Measurements from ENCODE around the gene PPP2R3A.
A peak's percentile ranks its signal among the peaks of the same experiment; 100 is the strongest.

Gene PPP2R3A

DNA sequence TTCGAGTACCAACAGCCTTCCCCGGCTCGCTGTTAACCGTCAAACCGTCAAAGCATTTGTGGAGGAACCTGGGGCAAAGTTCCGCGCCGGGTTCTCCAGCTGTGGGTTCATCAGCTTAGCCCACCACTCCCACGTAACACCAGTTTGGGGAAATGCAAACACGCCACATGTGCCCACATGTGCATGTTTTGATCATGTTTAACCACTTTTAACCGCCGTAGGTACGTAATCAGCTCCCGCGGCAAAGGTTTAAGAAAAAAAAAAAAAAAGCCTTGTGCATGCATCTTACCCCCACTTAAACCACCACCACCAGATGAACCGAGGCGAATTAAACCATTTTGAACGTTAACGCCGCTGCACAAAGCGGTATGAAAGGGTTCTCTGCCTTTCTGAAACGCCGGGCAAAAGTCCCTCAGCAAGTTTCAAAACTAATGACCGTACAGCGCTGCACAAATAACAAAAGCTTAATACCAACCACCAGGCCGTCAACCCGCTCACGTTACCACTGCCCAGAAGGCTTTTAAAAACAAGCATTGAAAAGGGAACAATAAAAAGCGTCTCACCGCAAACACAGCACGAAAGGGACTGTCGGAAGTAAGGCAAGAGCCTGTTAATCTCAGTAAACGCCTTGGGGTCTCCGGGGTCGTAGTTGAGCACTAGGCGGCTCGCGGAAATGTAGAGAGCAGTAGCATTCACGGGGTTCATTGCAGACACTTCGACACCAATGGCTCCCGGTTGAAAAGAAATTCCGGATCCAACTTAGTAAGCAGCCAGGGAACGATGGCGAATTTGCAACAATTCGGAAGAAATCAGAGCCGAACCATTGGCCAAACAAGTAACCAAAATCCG is 229.1 kb downstream of the PPP2R3A start:
- Histone ChIP-seq H3K79me2 (ENCODE audit: control insufficient read depth, insufficient read depth, low read length, unreplicated experiment) (peaks cover 60% of the 10 kb centered on the region), H3K36me3 (ENCODE audit: insufficient read depth, low read length) (0 out of 2 replicates have a peak, but pooled peaks cover 4% of the 10 kb centered on the region), H2AFZ (ENCODE audit: low read length, unreplicated experiment) (no peak overlapping the region), H3K4me3 (ENCODE audit: low read depth, low read length) (peak overlapping the region; percentile 92), H3K27me3 (ENCODE audit: insufficient read depth, low read length) (no peaks in the 10 kb centered on the region), H3K27ac (ENCODE audit: low read depth, low read length) (peak overlapping the region; percentile 95), H3K4me1 (ENCODE audit: control insufficient read depth, insufficient read depth, low read length, unreplicated experiment) (peaks cover 17% of the 10 kb centered on the region)

DNA sequence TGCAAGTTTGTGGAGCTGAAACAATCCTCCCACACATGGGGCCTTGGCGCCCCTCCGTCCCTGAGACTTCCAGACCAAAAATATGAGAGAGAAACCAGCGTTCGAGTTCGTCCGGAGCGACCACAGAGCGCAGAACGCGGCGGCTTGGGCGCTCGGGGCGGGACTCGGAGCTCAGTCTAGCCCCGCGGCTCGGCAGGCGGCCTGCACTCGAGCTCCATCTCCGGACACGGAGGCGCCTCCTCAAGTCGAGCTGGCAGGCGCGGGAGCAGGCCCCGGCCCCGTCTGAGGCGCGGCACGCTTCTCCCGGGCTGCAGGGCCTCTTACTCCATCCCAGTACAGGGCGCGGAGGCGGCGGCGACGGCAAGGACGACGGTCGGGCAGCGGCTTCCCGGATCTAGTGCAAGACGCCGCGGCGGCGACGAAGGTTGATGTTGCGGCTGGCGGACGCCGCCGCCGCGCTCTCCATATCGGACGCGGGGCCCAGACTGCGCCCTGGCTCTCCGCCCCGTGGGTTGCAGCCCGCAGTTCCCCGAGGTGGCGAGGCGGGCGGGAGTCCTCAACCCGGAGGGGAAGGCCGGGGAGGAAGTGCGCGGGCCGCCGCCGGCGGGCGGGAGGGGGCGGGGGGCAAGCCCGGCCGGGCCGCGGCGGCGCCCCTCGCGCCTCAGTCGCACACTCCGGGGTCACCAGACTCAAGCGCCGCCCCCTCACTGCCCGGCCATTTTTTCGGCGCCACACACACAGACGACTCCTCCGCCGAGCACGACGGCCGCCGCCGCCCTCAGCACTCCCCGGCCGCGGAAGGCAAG is 229.9 kb downstream of the PPP2R3A start:
- 0 out of 2 replicates have a peak, but pooled peaks cover 4% of the 10 kb centered on the region for H3K36me3 ChIP-seq (ENCODE audit: insufficient read depth, low read length)
- no peaks in the 10 kb centered on the region for H3K27me3 ChIP-seq (ENCODE audit: insufficient read depth, low read length)
- H3K27ac ChIP-seq (ENCODE audit: low read depth, low read length): peak overlapping the region; percentile 95
- peak overlapping the region; percentile 76 for H2AFZ ChIP-seq (ENCODE audit: low read length, unreplicated experiment)
- peak overlapping the region; percentile 92 for H3K4me3 ChIP-seq (ENCODE audit: low read depth, low read length)
- H3K4me1 ChIP-seq (ENCODE audit: control insufficient read depth, insufficient read depth, low read length, unreplicated experiment): peaks cover 17% of the 10 kb centered on the region
- peaks cover 52% of the 10 kb centered on the region for H3K79me2 ChIP-seq (ENCODE audit: control insufficient read depth, insufficient read depth, low read length, unreplicated experiment)

GRCh38 chr3:136196064-136196400 is 230.5 kb downstream of the PPP2R3A start, which contains the start of gene MSL2:
MSL2 (minus strand) TSS chr3:136196335; CDS start chr3:136195113, 1,222 bp downstream.
- H3K27ac ChIP-seq (ENCODE audit: low read depth, low read length): peak within 1 kb of the TSS; percentile 95
- H3K4me3 ChIP-seq (ENCODE audit: low read depth, low read length): peak within 1 kb of the TSS; percentile 92
- no peaks in the 10 kb centered on the region for H3K27me3 ChIP-seq (ENCODE audit: insufficient read depth, low read length)
- H3K4me1 ChIP-seq (ENCODE audit: control insufficient read depth, insufficient read depth, low read length, unreplicated experiment): peaks cover 17% of the 10 kb centered on the region
- H2AFZ ChIP-seq (ENCODE audit: low read length, unreplicated experiment): peak within 1 kb of the TSS; percentile 76
- H3K36me3 ChIP-seq (ENCODE audit: insufficient read depth, low read length): 0 out of 2 replicates have a peak, but pooled peaks cover 4% of the 10 kb centered on the region
- peaks cover 46% of the 10 kb centered on the region for H3K79me2 ChIP-seq (ENCODE audit: control insufficient read depth, insufficient read depth, low read length, unreplicated experiment)

DNA sequence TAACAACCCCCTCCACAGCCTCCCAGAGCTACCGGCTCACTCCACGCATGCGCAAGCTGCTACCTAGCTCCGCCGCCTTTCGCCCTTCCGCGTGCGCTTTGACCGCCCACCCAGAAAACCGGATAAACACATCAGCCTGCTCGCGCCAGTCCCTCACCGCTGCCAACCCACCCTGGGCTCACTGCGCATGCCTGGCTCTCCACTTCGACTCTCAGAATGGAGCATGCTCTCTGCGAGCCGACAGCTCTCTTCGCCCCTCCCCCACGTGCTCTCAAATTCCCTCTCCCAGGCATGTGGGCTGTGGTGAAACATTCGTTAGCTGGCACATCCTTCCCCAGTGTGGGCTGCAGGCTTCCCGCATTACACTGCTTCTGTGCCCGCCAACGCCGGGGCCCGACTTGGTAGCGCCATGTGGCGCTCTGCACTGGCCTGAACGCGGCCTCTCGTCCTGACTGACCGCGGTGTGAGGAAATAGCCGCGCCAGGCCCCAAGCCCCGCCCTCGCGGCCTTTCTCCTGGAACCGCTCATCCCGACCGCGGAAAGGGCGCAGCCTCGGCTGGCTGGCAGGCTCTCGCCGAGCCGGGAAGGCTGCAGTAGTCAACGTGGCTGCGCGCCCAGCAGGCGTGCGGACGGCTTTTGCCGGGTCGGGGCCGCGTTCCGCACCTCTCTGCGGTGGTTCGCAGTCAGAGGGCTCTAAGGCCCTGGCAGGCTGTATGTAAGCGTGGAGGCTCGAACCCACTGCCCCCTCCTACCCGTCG is 231.1 kb downstream of the PPP2R3A start:
- Histone ChIP-seq H3K79me2 (ENCODE audit: control insufficient read depth, insufficient read depth, low read length, unreplicated experiment) (peaks cover 41% of the 10 kb centered on the region), H2AFZ (ENCODE audit: low read length, unreplicated experiment) (peak overlapping the region; percentile 55), H3K4me3 (ENCODE audit: low read depth, low read length) (peak overlapping the region; percentile 92), H3K27me3 (ENCODE audit: insufficient read depth, low read length) (no peaks in the 10 kb centered on the region), H3K36me3 (ENCODE audit: insufficient read depth, low read length) (0 out of 2 replicates have a peak, but pooled peaks cover 4% of the 10 kb centered on the region), H3K4me1 (ENCODE audit: control insufficient read depth, insufficient read depth, low read length, unreplicated experiment) (peaks cover 14% of the 10 kb centered on the region), H3K27ac (ENCODE audit: low read depth, low read length) (peak overlapping the region; percentile 95)

GRCh38 chr3:136197159-136197793 is 231.7 kb downstream of the PPP2R3A start:
- Histone ChIP-seq H3K4me3 (ENCODE audit: low read depth, low read length) (peak overlapping the region; percentile 92), H3K4me1 (ENCODE audit: control insufficient read depth, insufficient read depth, low read length, unreplicated experiment) (peaks cover 9% of the 10 kb centered on the region), H2AFZ (ENCODE audit: low read length, unreplicated experiment) (peak overlapping the region; percentile 55), H3K27ac (ENCODE audit: low read depth, low read length) (peak overlapping the region; percentile 95), H3K27me3 (ENCODE audit: insufficient read depth, low read length) (no peaks in the 10 kb centered on the region), H3K79me2 (ENCODE audit: control insufficient read depth, insufficient read depth, low read length, unreplicated experiment) (peaks cover 34% of the 10 kb centered on the region), H3K36me3 (ENCODE audit: insufficient read depth, low read length) (0 out of 2 replicates have a peak, but pooled peaks cover 4% of the 10 kb centered on the region)
